HG02571 (cell line): ENCODE measurements around the gene TRAM2.

ENCODE experiments used
- ATAC-seq: cut with Tn5 transposase; IDR thresholded peaks from one replicate; pipeline ENCODE4 v1.9.1; 2021; ENCODE audit warnings: mild to moderate bottlenecking, moderate library complexity; ENCODE audit not compliant: unreplicated experiment

The TRAM2 gene, protein sequence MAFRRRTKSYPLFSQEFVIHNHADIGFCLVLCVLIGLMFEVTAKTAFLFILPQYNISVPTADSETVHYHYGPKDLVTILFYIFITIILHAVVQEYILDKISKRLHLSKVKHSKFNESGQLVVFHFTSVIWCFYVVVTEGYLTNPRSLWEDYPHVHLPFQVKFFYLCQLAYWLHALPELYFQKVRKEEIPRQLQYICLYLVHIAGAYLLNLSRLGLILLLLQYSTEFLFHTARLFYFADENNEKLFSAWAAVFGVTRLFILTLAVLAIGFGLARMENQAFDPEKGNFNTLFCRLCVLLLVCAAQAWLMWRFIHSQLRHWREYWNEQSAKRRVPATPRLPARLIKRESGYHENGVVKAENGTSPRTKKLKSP

DNA sequence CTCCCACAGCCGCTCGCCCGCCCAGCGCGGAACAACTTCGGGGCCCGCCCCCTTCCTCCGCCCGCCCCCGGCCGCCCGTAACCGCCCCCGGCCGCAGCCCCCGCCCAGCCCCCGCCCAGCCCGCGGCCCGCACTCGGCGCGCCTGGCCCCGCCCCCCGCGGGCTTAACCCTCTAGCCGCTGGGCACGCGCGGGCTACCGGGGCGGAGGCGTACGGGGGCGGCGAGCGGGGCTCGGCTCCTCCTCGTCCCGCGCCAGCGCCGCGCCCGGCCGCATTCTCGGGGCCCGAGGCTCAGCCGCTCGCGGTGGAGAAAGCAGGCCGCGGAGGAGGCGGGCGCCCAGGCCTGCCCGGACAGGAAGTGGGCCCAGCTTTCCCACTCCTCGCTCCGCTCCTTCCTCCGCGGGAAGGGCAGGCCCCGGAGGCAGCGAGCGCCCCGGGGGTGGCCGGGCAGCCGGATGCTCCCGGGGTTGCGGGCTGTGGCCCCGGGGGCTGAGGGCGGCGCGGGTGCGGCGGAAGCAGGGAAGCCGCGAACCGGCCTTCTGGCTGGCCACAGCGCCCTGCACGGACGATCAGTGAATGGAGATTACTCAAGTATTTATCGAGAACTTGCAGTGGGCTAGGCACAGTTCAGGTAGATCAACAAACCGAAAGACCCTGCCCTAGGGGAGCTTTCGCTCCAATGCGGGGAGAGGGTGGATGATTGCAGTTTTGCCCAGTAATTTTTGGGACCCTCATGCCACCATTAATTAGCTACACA is at the start of gene TRAM2:
TSS of gene TRAM2 (minus strand) at position 39 of the 756 bp plus-strand sequence. CDS start 145 bp downstream, outside the sequence.
- ATAC-seq, result peak; percentile 58

DNA sequence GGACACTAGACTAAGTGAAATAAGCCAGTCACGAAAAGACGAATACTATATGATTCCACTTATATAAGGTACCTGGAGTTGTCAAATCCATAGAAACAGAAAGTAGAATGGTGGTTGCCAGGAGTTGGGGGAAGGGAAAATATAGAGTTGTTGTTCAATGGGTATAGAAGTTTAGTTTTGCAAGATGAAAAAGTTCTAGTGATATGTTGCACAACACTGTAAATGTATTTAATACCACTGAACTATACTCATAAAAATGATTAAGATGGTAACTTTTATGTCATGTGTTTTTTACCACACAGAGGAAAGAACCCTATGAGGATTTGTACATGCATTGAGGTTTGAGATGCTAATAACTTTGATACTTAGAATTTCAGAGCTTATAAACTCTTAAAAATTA is 46.0 kb upstream of the TRAM2 start:
- ATAC-seq, result no peak

DNA sequence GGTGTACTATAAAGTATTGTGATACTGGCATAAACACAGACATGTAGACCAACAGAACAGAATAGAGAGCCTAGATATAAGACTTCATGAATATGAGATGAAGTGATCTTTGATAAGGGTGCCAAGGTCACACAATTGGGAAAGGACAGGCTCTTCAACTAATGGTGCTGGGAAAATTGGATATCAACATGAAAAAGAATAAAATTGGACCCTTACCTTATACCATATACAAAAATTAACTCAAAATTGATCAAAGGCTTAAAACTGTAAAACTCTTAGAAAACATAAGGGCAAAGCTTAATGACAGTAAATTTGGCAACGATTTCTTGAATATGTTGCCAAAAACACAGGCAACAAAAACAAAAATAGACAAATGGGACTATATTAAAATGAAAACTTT is 44.8 kb upstream of the TRAM2 start:
- no peak for ATAC-seq

DNA sequence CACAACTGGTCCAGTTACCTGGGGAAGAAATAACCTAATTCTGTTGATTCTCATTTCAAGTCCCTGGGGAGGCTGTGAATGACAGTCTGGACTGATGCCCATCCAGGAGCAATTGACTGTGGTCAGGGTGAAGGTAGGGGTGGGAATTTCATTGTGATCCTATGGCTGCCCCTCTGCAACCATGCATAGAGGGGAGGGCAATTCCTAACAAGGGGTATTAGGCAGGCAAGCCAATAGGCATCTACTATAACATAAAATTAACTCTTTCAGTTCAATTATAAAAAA is 44.0 kb upstream of the TRAM2 start:
- ATAC-seq, result no peak

DNA sequence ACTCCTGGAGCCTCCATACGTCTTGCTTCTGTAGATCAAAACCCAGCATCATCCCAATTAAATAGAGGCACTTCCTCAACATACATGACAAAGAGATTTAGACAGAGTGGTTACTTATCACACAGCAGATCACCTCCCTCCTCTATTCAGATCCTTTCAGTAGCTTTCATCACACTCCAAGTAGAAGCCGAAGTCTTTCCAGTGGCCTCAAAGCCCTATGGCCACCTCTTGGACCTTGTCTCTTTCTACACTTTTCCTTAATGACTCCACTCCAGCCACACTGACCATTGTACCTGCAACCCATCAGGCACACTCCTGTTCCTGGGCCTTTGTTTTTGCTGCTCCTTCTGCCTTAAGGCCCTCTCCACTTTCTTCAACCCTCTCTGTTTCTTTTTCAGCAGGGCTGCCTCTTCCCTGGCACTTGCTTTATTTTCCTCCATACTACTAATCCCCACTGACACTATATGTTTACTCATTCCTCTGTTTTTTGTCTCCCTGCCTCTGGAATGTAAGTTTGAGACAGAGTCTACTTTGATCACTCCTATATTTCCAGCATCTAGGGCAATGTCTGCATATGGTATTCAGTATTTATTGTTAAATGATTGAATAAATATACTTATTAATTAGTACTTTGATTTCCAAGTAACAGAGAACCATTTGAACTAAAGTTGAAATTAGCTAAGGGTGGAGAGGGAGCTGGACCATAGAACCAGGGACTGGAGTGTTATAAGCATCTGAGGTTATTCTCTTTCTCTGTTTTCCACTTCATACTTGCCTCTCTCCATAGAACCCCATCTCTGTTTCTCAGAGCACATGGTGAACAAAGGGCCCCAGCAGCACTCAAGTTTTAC is 43.4 kb upstream of the TRAM2 start:
- ATAC-seq, result no peak

DNA sequence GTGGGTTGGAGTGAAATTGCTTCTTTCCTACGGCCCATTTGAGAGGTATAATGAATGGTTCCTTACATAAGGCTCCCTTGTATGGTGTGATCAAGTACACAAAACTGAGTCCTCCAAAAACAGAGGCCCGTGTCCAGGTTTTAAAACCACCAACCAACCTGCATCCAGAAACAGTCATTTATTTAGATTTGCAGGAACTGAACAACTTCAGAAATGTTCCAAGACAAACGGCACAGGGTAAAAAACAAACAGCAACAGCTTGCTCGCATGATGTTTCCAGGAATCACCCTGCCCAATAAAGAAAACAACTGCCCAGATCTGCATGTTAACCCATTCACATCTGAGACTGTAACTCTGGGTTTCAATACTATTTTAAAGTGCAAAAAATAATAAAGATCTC is 40.2 kb upstream of the TRAM2 start:
- no peak for ATAC-seq

DNA sequence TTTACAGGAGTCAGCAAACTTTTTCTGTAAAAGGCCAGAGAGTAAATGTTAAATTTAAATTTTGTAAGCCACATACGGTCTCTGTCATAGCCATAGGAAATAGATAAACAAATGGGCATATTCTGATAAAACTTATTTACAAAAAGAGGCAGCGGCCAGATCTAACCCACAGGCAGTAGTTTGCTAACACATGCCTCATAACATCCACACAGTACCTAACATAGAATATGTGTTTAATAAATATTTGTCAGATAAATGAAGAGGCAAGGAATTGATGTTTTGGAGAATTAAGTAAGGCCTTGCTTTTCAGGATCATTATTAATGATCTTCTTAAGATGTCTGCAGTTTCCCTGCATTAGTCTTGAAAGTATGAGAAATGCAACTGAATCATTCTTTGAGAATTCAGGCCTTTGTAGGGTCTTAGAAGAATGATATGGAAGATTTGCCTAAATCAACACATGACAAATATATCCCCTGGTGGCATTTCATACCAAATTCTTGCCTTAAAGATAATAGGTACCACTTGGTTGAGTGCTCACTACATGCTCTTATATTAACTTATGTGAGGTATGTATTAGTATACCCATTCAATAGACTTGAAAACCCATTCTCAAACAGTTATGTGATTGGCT is 39.3 kb upstream of the TRAM2 start:
- no peak for ATAC-seq

DNA sequence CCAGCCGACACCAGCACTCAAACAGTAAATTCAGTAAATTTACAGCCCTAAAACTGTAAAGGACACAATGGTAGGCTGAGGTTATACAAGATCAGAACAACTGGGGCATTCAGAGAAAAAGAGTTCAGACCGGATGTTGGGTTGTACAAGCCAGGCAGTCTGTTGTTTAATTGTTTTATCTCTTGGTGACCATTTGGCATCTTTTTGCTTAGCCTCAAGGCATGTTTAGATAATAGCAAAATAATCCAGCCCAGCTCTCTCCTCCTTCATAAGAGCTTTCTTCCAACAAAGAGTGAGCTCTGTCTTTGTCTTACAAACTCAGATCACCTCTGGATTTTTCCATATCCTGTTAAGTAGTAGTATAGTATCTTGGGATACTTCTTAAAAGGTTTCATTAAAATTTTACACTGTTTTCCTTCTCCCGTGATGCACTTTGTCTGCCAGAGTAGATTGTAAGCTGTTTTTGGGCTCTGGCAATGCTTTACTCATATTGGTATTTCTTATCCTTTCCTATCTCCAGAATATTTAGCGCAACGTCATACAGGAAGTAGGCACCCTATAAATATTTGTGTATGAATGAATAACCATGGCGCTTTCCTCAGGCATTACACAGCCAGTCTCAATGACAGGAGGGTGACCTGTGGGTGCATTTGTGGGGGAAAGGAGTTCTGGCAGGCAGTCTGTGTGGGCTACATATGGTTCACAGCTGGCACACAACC is 35.6 kb upstream of the TRAM2 start:
- no peak for ATAC-seq

DNA sequence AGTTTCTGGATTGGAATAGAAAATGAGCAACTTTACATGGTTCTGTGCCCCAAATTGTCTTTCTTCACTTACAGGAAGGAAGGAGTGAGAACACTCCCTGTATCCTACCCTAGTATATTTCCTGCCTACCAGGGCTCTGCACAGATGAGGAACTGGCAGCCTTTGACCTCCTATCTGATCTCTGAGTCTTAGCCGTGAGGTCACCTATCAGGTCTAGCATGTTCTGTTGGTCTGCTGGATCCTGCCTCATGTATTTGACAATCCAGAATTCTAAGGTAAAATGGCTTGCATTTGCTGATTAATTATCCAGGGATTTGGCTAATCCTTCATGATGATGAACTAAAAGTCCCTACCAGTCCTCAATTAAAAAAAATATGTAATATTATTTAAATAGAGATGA is 35.0 kb upstream of the TRAM2 start:
- ATAC-seq, result no peak

DNA sequence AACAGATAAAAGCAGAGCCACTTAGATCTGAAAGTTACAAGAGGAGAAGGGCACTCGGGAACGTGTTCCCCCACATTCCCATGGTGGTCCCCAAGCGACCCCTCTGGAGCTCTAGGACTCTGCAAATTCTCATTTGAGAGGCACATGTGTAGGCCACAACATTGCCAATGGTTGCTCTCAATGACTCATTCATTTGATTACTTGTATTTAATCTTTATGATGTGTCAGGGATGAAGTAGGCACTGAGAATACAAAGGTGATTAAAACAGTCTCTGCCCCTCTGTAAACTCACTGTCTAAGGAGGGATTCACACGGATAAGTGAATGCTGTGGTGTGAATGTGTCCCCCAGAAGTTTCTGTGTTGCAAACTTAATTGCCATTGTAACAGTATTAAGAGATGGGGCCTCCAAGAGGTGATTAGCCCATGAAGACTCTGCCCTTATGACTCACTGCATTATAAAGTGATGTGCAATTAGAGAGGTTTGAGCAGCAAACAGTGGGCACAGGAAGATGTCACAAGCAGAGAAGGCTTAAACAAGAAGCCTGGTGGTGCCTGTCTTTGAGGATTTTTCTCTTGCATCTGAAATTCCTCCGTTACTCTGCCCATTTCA is 34.0 kb upstream of the TRAM2 start:
- no peak for ATAC-seq

DNA sequence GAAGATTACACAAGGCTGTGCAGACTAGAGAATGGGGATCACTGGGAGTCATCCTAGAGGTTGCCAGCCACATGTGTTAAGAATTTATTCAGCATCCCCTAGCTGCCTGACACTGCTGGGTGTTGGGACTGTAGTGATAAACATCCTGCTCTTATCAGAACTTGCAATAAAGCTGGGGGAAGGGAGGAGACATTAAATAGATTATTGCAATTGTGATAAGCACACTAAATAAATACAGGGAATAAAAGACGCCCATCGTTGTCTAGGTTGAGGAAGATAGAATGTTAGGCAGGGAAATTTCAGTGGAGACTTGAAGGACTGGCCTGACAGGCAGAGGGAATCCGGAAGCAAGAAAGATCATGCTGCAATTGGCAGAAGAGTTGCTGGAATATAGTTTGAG is 33.2 kb upstream of the TRAM2 start:
- no peak for ATAC-seq

DNA sequence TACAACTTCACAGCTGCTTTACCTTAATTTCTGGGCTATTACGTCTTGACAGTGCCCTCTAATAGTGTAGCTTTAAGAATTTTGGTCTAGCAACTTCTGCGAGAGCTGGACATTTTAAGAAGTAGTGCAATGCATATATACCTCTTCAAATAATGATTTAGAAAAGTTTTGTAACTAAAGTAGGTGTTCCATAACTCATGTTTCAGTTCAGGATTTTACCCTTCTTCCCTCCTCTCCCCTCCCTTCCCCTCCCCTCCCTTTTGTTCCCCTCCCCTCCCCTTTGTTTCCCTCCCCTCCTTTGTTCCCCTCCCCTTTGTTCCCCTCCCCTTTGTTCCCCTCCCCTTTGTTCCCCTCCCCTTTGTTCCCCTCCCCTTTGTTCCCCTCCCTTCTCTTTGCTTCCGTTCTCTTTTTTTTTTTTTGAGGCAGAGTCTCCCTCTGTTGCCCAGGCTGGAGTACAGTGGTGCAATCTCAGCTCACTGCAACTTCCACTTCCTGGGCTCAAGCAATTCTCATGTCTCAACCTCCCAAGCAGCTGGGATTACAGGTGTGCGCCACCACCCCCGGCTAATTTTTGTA is 28.8 kb upstream of the TRAM2 start:
- no peak for ATAC-seq

DNA sequence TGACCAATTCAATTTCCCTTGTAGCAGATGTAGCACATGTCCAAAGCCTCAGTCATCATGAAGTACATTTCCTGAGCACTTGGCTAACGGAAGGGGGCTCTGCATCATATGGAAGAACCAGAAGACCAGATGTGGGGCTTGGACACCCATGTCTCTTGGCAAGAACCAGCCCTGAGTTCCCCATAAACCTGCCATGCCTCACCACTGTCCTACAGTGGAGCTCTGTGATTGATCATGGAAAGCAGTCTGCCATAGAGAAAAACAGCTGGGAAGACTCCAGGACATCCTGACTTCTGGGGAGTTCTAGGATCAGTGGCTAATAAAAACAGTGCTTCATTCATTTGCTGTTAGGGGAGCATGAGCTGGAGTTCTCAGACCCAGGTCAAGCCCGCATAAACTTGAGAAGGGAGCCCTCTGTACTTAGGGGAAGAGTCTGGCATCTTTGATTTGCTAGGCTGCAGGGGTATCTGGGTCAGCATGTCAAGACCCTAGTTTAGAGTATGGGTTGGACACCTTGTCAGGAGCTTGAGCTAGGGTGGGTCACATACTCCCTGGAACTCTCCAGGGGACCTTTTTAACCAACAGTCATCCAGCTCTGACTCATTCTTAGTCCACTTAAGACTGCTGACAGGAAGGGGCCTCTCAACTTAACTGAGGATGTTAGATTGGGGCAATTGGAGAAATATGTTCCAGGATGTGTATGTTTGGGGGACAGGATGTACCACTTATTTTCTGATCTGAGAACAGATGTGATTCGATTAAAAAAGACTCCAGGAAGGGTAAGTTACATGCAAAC is 26.3 kb upstream of the TRAM2 start:
- ATAC-seq, result no peak

DNA sequence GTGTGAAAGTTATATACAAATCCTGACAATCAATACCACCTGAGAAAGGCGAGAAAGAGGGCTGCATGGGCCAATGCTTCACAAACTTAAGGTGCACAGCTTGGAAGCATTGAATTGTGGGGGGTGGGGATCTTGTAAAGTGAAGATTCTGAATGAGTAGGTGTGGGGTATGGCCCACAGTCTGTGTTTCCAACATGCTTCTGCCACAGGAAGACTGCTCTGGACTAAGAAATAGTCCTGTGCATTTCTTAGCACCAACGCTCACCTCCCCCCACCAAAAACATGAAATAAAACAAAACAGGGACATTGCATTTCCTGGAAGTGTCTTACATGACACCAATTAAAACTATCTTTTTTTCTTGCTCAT is 21.9 kb upstream of the TRAM2 start:
- ATAC-seq, result no peak

DNA sequence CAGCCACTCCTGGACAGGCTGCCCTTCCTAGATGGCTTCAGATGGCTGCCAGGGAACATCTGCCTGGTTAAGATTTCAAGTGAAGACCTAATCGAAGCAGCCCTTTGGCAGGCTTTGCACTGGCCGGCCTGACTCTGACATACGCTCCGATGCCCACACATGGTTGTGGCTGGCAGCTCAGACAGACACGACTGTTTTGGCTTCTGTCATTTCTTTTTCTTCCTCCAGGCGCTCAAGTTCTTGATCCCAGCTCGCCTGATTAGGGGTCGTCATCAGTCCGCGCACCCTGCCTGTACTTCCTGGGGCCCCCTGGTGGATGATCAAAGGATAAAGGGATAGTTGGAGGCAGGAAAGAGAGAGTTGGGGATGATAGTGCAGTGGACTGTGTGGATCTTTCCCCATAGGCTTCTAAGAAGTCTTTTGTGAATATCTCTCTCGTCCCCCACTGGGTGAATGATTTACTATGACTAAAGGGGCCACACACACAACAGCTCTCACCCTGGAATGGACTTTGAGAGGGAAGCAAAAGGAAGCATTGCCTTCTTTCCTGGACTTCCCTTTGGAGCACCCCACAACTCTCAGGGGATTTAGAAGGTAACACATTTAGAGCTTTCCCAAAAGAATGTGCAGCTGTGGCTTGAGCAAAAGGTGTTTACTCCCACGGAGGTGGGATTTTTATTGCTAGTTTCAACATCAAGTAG is 21.4 kb upstream of the TRAM2 start:
- no peak for ATAC-seq

DNA sequence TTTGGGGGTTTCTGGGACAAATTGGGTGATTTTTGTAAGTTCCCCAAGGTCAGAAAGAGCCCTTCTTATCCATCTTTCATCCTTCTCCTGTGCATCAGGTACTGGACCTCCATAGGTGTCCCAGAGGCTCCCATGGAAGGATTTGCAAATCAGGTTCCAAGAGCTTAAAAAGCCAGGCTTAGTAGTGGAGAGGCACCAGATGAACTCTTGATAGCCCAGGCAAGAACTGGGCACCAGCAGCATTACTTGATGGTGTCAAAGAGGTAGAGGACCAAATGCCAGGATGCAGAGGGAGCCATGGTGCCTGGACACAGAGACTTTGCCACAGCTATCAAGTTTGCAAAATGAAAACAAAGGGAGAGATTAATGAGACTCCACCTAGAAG is 20.9 kb upstream of the TRAM2 start:
- ATAC-seq, result no peak

DNA sequence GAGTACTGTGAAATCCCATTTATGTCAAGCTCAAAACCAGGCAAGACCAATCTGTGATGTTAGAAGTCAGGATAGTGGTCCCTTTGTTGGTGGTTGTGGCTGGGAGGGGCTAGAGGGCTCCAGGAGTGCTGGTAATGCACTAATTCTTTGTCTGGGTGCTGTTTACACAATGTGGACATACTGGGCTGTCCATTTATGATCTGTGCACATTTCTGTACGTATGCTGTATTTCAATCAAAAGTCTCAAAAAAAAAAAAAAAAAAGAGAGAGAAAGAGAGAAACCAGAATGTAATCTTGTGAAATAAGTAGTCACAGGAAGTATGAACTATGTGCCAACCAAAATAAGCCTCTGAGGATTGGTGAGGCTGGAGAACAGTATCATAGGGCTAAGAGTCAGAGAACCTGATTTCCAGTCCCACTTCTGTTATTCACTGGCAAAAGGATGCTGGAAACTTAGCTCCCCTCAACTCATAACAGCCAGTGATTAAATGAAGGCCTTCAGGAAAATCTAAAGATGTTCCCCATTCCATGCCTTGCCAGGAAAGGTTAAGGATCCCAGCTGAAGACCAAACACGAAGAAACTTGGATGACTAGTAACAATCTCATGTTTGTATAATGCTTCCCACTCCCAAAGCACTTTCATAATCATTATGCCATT is 19.6 kb upstream of the TRAM2 start:
- ATAC-seq, result no peak

DNA sequence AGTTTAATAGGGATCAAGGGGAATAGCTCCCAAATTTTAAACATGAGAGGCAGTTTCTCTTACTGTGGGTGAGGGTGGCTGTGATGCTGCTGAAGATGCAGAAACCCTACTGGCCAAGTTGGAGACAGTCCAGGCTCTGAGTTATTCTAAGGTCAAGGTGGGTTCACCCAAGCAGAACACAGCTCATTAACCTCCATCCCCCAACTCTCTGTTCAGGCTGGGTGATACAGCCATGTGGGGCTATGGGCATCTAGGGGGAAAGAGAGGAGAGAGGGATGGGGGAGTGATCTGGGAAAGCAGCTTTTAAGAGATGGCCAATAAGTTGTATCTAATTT is 18.9 kb upstream of the TRAM2 start:
- peak; percentile 65 for ATAC-seq
